ENCODE results near the gene OTX1.
A peak's percentile ranks its signal among the peaks of the same experiment; 100 is the strongest.

Gene OTX1

DNA sequence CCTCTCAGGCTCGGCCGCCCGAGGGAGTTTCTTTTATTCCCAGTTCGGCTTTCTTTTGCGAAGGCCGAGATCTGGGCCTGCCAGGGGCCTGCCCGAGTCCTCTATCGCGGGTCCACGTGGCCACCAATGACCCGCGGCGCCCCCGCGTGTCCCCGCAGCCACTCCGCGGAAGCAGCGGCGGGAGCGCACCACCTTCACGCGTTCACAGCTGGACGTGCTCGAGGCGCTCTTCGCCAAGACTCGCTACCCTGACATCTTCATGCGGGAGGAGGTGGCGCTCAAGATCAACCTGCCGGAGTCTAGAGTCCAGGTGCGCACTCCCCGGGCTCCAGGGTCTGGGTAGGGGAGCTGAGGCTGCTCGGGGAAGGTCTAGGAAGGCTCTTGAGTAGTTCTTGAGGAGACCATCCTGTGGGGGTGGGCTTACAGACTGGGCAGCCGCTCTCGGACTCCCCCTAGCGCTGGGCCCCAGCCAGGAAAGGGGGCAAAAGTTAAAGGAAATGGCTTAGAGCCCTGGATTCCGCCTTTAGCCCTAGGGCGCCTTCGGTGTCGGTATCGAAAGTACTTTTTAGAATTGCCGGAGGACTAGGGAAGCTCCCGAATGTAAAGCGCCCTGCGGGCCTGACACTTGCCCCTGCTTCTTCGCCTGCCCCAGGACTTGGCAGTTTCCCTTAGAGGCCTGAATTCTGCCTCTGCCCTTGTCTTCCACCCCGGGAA, 3.4 kb downstream of the OTX1 start:
- peak overlapping the region; percentile 53; the same call in 1 of the 2 replicates for H3K4me2 ChIP-seq (ENCODE audit: low read length)
- H3K4me1 ChIP-seq (ENCODE audit: insufficient read depth, low read length, severe bottlenecking), result peaks cover 44% of the 10 kb centered on the region

DNA sequence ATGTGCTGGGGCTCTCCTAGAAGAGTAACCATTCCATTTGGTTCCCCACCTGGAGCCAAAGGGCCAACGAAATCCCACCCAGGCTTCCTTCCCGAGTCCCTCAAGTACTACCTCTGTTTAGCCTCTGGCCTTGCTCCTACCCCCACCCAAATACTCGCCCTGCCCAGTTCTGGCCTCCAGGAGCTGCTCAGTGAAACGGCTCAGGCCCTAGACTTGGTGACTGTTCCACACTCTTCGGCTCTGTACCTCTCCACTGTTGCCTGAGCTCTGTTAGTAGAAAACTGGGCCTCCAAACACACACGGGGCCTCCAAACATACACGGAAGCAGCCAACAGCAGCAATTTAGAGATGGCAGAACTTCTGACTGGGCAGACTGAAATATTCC, 4.2 kb downstream of the OTX1 start:
- Histone ChIP-seq H3K9me3 (ENCODE audit: low read length) (no peaks in the 10 kb centered on the region), H4K20me1 (ENCODE audit: insufficient read depth, low read length) (no peaks in the 10 kb centered on the region), H3K4me2 (ENCODE audit: low read length) (0 out of 2 replicates have a peak overlapping the region, but pooled peaks have one; percentile 53), H3K9me2 (ENCODE audit: low read depth, low read length) (no peaks in the 10 kb centered on the region), H3K4me1 (ENCODE audit: insufficient read depth, low read length, severe bottlenecking) (peaks cover 40% of the 10 kb centered on the region), H3K27me3 (ENCODE audit: insufficient read depth, low read length) (no peaks in the 10 kb centered on the region), H3K27ac (ENCODE audit: low read depth, low read length, poor library complexity, severe bottlenecking) (no peak overlapping the region), H3K4me3 (ENCODE audit: low read depth, low read length, poor library complexity, severe bottlenecking) (no peak overlapping the region), H3F3A (ENCODE audit: insufficient read depth, low read length) (no peaks in the 10 kb centered on the region), H3K9ac (ENCODE audit: low read length) (no peak overlapping the region), H2AFZ (ENCODE audit: low read length) (no peak overlapping the region), H3K79me2 (ENCODE audit: insufficient read depth, low read length) (no peaks in the 10 kb centered on the region), H3K36me3 (ENCODE audit: insufficient read depth, low read length) (peaks cover 32% of the 10 kb centered on the region)
- TF ChIP-seq, protein P1, sequence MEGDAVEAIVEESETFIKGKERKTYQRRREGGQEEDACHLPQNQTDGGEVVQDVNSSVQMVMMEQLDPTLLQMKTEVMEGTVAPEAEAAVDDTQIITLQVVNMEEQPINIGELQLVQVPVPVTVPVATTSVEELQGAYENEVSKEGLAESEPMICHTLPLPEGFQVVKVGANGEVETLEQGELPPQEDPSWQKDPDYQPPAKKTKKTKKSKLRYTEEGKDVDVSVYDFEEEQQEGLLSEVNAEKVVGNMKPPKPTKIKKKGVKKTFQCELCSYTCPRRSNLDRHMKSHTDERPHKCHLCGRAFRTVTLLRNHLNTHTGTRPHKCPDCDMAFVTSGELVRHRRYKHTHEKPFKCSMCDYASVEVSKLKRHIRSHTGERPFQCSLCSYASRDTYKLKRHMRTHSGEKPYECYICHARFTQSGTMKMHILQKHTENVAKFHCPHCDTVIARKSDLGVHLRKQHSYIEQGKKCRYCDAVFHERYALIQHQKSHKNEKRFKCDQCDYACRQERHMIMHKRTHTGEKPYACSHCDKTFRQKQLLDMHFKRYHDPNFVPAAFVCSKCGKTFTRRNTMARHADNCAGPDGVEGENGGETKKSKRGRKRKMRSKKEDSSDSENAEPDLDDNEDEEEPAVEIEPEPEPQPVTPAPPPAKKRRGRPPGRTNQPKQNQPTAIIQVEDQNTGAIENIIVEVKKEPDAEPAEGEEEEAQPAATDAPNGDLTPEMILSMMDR (IDR thresholded peaks at IDR 0.05; ENCODE audit: low read length), result no peak
- TF ChIP-seq EZH2 (IDR thresholded peaks at IDR 0.05; ENCODE audit: borderline replicate concordance, low read length), result no peak

More for the DNA sequence above, 3.4 kb downstream of the OTX1 start:
- TF ChIP-seq, protein P1 (IDR thresholded peaks at IDR 0.05; ENCODE audit: low read length), result peak; percentile 74
- TF ChIP-seq EZH2 (IDR thresholded peaks at IDR 0.05; ENCODE audit: borderline replicate concordance, low read length), result no peak
- Histone ChIP-seq H3K9ac (ENCODE audit: low read length) (no peak overlapping the region), H3K79me2 (ENCODE audit: insufficient read depth, low read length) (no peaks in the 10 kb centered on the region), H3K4me3 (ENCODE audit: low read depth, low read length, poor library complexity, severe bottlenecking) (peak overlapping the region; percentile 24), H4K20me1 (ENCODE audit: insufficient read depth, low read length) (no peaks in the 10 kb centered on the region), H2AFZ (ENCODE audit: low read length) (no peak overlapping the region), H3K9me3 (ENCODE audit: low read length) (no peaks in the 10 kb centered on the region), H3K27me3 (ENCODE audit: insufficient read depth, low read length) (no peaks in the 10 kb centered on the region), H3F3A (ENCODE audit: insufficient read depth, low read length) (no peaks in the 10 kb centered on the region), H3K9me2 (ENCODE audit: low read depth, low read length) (no peaks in the 10 kb centered on the region), H3K36me3 (ENCODE audit: insufficient read depth, low read length) (peaks cover 32% of the 10 kb centered on the region), H3K27ac (ENCODE audit: low read depth, low read length, poor library complexity, severe bottlenecking) (no peak overlapping the region)

DNA sequence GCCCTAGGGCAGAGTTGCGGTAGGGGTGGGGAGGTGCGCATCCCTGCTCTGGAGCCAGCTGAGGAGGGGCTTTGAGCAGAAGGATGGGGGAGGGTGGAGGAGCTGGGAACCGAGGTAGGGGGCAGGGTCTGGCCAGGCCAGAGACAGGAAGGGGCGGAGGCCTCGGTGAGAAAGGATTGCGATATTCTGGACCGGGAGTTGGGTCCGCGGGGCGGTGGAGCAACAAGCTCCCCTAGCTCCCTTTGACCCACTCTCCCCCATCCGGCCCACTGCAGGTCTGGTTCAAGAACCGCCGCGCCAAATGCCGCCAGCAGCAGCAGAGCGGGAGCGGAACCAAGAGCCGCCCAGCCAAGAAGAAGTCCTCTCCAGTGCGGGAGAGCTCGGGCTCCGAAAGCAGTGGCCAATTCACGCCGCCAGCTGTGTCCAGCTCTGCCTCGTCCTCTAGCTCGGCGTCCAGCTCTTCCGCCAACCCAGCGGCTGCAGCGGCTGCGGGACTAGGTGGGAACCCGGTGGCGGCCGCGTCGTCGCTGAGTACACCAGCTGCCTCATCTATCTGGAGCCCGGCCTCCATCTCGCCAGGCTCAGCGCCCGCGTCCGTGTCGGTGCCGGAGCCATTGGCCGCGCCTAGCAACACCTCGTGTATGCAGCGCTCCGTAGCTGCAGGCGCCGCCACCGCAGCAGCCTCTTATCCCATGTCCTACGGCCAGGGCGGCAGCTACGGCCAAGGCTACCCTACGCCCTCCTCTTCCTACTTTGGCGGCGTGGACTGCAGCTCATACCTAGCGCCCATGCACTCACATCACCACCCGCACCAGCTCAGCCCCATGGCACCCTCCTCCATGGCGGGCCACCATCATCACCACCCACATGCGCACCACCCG, 4.8 kb downstream of the OTX1 start:
- H3K27me3 ChIP-seq (ENCODE audit: insufficient read depth, low read length), result no peaks in the 10 kb centered on the region
- TF ChIP-seq EZH2 (IDR thresholded peaks at IDR 0.05; ENCODE audit: borderline replicate concordance, low read length), result no peak
- TF ChIP-seq, protein P1 (IDR thresholded peaks at IDR 0.05; ENCODE audit: low read length), result no peak
- no peaks in the 10 kb centered on the region for H3K9me3 ChIP-seq (ENCODE audit: low read length)
- no peaks in the 10 kb centered on the region for H3F3A ChIP-seq (ENCODE audit: insufficient read depth, low read length)
- H3K36me3 ChIP-seq (ENCODE audit: insufficient read depth, low read length), result peaks cover 32% of the 10 kb centered on the region
- no peaks in the 10 kb centered on the region for H3K79me2 ChIP-seq (ENCODE audit: insufficient read depth, low read length)
- no peak overlapping the region for H3K4me3 ChIP-seq (ENCODE audit: low read depth, low read length, poor library complexity, severe bottlenecking)
- H4K20me1 ChIP-seq (ENCODE audit: insufficient read depth, low read length), result no peaks in the 10 kb centered on the region
- H3K4me2 ChIP-seq (ENCODE audit: low read length), result no peak overlapping the region
- H3K9ac ChIP-seq (ENCODE audit: low read length), result no peak overlapping the region
- H3K27ac ChIP-seq (ENCODE audit: low read depth, low read length, poor library complexity, severe bottlenecking), result no peak overlapping the region
- H3K9me2 ChIP-seq (ENCODE audit: low read depth, low read length), result no peaks in the 10 kb centered on the region
- peaks cover 39% of the 10 kb centered on the region for H3K4me1 ChIP-seq (ENCODE audit: insufficient read depth, low read length, severe bottlenecking)
- H2AFZ ChIP-seq (ENCODE audit: low read length), result no peak overlapping the region

Data from OCI-LY1 (cell line).